GM18520 (cell line): ENCODE measurements around the gene JMJD1C.

Experiments used
- ATAC-seq: cut with Tn5 transposase; IDR thresholded peaks from one replicate; pipeline ENCODE4 v1.9.1; 2021; ENCODE audit not compliant: unreplicated experiment

The JMJD1C gene

DNA sequence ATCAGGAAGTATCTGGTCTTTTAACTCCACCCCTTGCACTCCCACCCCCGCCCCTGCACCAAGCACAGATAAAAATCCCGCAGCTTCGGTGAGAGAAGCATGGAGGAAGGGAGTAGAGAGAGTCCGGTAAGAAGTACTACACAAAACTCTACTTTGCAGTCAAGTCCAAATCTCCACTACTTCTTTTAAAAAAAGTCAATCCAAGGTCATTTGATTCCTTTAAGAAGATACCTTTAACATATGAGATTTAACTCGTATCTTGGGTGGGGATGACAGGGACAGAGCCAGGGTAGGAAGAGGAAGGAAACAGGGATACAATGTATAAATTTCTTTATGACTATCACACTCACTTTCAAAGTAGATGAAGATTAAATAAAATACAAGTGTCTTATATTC lies 200.6 kb downstream of the JMJD1C start:
- ATAC-seq, result no peak

DNA sequence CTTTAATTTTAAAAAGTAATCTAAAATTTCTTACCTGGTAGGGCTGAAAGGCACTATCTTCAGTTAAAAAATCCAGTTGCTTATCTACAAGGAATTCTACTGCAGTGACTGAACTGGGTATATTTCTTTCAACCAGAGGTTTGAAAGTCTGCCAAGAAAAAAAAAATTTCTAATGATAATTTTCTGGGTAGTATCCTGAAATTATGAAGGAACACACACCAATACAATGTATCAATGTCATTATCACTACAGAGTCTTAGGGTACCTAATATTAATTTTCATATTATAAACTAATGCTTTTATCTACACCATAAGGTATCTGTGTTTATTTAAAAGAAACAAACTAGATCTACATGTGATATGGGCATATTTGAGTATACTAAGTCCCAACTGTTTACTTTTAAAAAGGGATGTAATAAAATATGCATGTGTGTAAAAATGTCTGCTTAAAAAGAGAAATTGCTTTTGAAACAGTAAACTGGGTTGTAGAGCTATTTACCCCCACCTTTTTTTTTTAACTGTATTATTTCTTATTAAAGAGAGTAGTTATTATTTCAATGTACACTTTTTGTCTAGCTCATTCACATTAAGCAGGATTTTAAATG lies 201.1 kb downstream of the JMJD1C start:
- ATAC-seq, result no peak

GRCh38 chr10:63262430-63263073 lies 203.2 kb downstream of the JMJD1C start:
- no peak for ATAC-seq

GRCh38 chr10:63261496-63261895 lies 204.3 kb downstream of the JMJD1C start:
- no peak for ATAC-seq

DNA sequence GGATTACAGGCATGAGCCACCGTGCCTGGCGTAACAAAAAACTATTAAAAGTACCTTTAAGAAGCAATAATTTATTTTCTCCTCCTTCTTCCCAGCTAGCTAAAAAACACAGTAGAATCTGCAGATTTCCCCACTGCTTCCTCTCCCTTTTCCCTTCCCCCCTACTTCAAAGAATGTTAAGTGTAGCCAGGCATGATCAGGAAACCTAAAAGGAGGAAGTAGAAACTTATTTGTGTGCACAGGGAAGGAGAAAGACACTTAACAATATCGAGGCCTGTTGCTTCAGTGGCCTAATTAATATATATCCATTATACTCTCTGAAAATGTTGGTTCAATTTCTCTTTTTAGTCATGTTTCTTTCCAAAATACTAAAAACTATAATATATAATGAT lies 204.9 kb downstream of the JMJD1C start:
- no peak for ATAC-seq

GRCh38 chr10:63260103-63260859 lies 205.5 kb downstream of the JMJD1C start:
- no peak for ATAC-seq

- no peak for ATAC-seq
Measured at GRCh38 chr10:63258920-63259678, 206.7 kb downstream of the JMJD1C start.

- ATAC-seq, result no peak
Measured at GRCh38 chr10:63257778-63258177, 208.0 kb downstream of the JMJD1C start.

DNA sequence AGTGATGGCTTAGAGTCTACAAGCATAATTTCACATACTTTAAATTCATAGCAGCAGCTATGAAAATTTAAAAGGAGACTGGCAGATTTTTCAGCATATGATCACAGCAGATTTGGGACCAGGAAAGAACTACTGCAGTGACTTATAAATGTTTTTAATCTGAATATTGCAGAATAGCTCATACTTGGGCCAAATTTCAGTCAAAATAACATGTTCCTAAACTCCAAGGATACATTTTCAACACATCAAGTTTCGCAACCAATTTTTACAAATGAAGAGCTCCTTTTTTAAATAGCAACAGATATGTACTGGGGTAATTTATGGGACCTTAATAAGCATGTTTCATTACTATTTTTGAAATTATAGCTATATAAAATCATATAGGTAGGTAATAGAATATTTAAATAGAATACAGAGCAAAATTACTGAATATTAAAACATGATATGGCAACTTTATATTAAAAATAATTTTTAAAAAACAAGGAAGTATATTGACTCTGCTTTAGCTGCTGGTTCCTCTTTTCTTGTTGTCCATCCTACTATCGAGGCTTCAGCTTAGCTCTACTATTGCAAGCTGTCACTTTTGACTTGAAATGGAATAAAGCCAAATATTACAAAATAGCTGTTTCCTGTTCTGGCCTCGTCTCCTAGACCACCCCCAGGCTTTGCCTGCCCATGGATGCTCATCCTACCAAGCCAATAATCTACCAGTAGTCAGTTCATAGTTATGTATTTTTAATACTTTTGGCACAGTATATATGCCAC lies 209.6 kb downstream of the JMJD1C start:
- ATAC-seq, result no peak

GRCh38 chr10:63255316-63255715 lies 210.5 kb downstream of the JMJD1C start:
- ATAC-seq, result no peak

DNA sequence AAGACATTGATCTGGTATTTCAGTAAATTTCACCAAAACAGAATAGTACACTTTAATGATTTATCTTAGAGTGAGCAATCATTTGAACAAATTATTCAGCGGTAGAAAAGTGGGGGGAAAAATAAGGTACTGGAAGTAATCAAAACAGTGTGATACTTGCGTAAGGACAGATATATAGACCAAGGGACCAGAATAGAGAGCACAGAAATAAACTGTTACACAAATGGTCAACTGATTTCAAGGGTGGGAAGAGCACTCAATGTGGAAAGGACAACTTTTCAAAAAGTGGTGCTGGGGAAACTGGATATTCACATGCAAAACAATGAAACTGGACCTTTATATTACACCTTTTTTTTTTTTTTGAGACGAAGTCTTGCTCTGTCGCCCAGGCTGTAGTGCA lies 212.7 kb downstream of the JMJD1C start:
- ATAC-seq, result no peak

- no peak for ATAC-seq
Measured at GRCh38 chr10:63252095-63252762, 213.5 kb downstream of the JMJD1C start.

GRCh38 chr10:63250032-63250431 lies 215.7 kb downstream of the JMJD1C start:
- ATAC-seq, result no peak

DNA sequence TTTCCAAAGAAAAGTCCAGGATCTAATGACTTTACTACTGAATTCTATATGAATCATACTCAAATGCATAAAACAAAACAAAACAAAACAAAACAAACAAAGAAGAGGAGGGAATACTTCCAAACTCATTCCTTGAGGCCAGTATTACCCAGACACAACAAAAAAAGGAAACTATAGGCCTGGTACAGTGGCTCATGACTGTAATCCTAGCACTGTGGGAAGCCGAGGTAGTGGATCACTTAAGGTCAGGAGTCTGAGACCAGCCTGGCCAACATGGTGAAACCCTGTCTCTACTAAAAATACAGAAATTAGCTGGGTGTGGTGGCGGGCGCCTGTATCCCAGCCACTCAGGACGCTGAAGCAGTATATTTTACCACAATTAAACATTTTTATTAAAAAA lies 218.0 kb downstream of the JMJD1C start:
- ATAC-seq, result no peak

DNA sequence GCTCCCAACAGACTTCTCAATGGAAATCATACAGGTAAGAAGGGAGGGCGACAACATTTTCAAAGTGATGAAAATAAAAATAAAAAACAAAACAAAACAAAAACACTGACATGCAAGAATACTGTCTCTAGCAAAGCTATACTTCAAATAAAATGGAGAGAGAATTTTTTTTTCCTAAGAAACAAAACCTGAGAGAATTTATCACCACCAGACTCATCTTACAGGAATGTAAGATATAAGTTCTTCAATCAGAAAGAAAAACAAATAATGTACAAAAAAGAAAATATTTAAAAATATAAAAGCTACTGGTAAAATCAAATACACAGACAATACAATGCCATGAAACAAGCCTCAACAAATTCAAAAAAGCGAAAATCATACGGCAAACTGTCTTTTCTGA lies 219.4 kb downstream of the JMJD1C start:
- ATAC-seq, result no peak

DNA sequence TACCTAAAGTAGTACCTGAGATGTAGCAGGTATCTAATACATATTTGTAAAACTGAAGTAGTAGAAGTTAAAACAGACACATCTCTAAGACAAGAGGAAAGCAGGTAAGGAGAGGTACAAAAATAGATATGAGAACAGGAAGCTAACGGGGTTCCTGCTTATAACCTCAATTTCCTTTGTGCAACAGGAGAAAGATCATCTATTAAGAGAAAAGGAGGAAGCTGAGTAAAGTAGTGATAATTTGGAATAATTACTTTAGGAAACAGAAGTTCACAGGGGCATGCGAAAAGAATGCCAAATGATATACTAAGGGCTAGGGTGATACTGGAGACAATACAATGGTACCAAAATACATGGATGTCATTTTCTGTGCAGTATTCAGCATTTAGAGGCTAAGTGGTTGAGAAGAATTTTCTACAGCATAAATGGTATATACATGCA lies 223.9 kb downstream of the JMJD1C start:
- no peak for ATAC-seq

GRCh38 chr10:63240807-63241206 lies 225.0 kb downstream of the JMJD1C start:
- no peak for ATAC-seq

GRCh38 chr10:63238501-63238900 lies 227.3 kb downstream of the JMJD1C start:
- ATAC-seq, result no peak

- no peak for ATAC-seq
Measured at GRCh38 chr10:63237396-63237795, 228.4 kb downstream of the JMJD1C start.
